Nephron (organoid): Measurements from ENCODE around the gene KCNMA1.

Source experiments
- H3K27ac Mint-ChIP-seq, 3 experiments: 2 replicates each; pipeline ENCODE4 v1.8.0; 2020; ENCODE audit warnings: mixed read lengths in 3 of 3, mild to moderate bottlenecking in 2 of 3, moderate library complexity in 1 of 3
- H3K27me3 Mint-ChIP-seq: 2 replicates; pipeline ENCODE4 v1.8.0; 2021; ENCODE audit warnings: low read depth, mild to moderate bottlenecking, moderate library complexity, mixed read lengths
- H3K36me3 Mint-ChIP-seq: 2 replicates; pipeline ENCODE4 v1.8.0; 2020; ENCODE audit warnings: low read depth, mixed read lengths
- H3K4me1 Mint-ChIP-seq: 2 replicates; pipeline ENCODE4 v1.8.0; 2020; ENCODE audit warnings: mixed read lengths
- H3K4me3 Mint-ChIP-seq, 3 experiments: 2 replicates each; pipeline ENCODE4 v1.8.0; 2020; ENCODE audit warnings: mild to moderate bottlenecking in 3 of 3, mixed read lengths in 3 of 3, moderate library complexity in 2 of 3
- H3K9me3 Mint-ChIP-seq: 2 replicates; pipeline ENCODE4 v1.8.0; 2020; ENCODE audit warnings: mixed read lengths
- CTCF ChIP-seq, 3 experiments: fragments of 200-600 bp; sonication (generic); IDR thresholded peaks; one replicate each; pipeline ENCODE4 v1.5.0; 2021; ENCODE audit warnings: antibody characterized with exemption in 3 of 3; ENCODE audit not compliant: unreplicated experiment in 3 of 3

The KCNMA1 gene

DNA sequence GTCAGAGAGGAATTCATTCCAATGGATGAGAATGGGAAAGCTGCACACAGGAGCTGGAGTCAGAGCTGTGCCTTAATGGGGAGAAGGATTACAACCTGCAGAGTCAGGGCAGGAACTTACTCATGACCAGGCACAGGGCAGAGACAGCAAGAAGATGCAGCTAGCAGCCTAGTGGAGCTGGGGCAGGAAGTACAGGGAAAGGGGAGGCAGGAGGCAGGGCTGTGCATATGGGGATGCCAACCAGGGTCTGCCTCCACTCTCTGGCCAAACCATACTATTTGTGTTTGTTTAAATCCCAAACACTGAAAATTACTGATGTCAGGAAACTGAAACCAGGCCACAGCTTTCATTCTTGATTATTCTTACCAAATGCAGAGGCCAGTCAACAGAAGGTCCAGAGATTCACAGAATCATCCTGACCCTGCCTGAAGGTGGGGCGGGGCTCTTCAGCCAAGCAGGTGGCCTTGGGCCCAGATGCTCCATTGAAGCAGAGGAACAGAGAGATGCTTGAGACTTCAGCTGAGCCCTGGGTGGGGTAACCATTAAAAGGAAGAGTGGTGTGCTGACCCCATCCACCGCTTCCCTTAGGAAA lies 461.9 kb downstream of the KCNMA1 start:
- no peak for TF ChIP-seq CTCF (IDR thresholded peaks at IDR 0.05; ENCODE audit: unreplicated experiment in 3 of 3)
- no peaks in the 10 kb centered on the region for H3K36me3 Mint-ChIP-seq
- peaks cover 2% of the 10 kb centered on the region for H3K9me3 Mint-ChIP-seq
- no peak overlapping the region for H3K27ac Mint-ChIP-seq
- peaks cover 6% of the 10 kb centered on the region for H3K4me1 Mint-ChIP-seq
- peaks cover 15% of the 10 kb centered on the region for H3K27me3 Mint-ChIP-seq
- no peak overlapping the region for H3K4me3 Mint-ChIP-seq

GRCh38 chr10:77173615-77174461 lies 463.8 kb downstream of the KCNMA1 start:
- no peaks in the 10 kb centered on the region for H3K36me3 Mint-ChIP-seq
- H3K27me3 Mint-ChIP-seq = peaks cover 9% of the 10 kb centered on the region
- TF ChIP-seq CTCF (IDR thresholded peaks at IDR 0.05; ENCODE audit: unreplicated experiment in 3 of 3) = peak; percentile 90 to 93 (median 91)
- peaks cover 2% of the 10 kb centered on the region for H3K9me3 Mint-ChIP-seq
- no peak overlapping the region for H3K27ac Mint-ChIP-seq
- H3K4me1 Mint-ChIP-seq = no peaks in the 10 kb centered on the region
- H3K4me3 Mint-ChIP-seq = no peak overlapping the region

- H3K4me1 Mint-ChIP-seq = peaks cover 2% of the 10 kb centered on the region
Observed at GRCh38 chr10:77172086-77172485, 465.5 kb downstream of the KCNMA1 start.

DNA sequence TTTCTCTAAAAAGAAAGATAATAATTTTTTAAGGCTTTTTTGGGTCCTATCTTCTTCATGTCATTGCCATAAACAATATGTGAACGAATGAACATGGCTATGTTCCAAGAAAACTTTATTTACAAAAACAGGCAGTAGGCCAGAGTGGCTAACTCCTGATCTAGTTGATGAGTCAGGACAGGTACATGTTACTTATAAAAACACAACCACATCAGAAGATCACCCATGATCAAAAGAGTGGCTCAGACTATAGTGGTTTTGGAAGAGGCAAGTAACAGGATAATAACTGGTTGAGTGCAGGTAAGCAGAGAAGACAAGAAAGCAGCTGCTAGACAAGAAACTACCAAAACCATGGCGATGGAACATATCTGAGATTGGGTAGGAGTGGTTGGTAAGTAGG lies 468.7 kb downstream of the KCNMA1 start:
- no peak for TF ChIP-seq CTCF (IDR thresholded peaks at IDR 0.05; ENCODE audit: unreplicated experiment in 3 of 3)
- H3K4me1 Mint-ChIP-seq = peaks cover 26% of the 10 kb centered on the region

More at GRCh38 chr10:77172086-77172485, 465.5 kb downstream of the KCNMA1 start:
- TF ChIP-seq CTCF (IDR thresholded peaks at IDR 0.05; ENCODE audit: unreplicated experiment in 3 of 3) = no peak
- H3K9me3 Mint-ChIP-seq = peaks cover 2% of the 10 kb centered on the region
- H3K4me3 Mint-ChIP-seq = no peak overlapping the region
- H3K27me3 Mint-ChIP-seq = peaks cover 9% of the 10 kb centered on the region
- no peaks in the 10 kb centered on the region for H3K36me3 Mint-ChIP-seq
- no peak overlapping the region for H3K27ac Mint-ChIP-seq

GRCh38 chr10:77168161-77168560 lies 469.4 kb downstream of the KCNMA1 start:
- H3K36me3 Mint-ChIP-seq = no peaks in the 10 kb centered on the region
- peaks cover 33% of the 10 kb centered on the region for H3K4me1 Mint-ChIP-seq
- peaks cover 13% of the 10 kb centered on the region for H3K27me3 Mint-ChIP-seq
- H3K9me3 Mint-ChIP-seq = no peaks in the 10 kb centered on the region
- no peak overlapping the region for H3K27ac Mint-ChIP-seq
- H3K4me3 Mint-ChIP-seq = no peak overlapping the region
- no peak for TF ChIP-seq CTCF (IDR thresholded peaks at IDR 0.05; ENCODE audit: unreplicated experiment in 3 of 3)

More for the DNA sequence above, 468.7 kb downstream of the KCNMA1 start:
- H3K4me3 Mint-ChIP-seq = no peak overlapping the region
- no peaks in the 10 kb centered on the region for H3K9me3 Mint-ChIP-seq
- no peak overlapping the region for H3K27ac Mint-ChIP-seq
- no peaks in the 10 kb centered on the region for H3K36me3 Mint-ChIP-seq
- peaks cover 13% of the 10 kb centered on the region for H3K27me3 Mint-ChIP-seq
